Gastroesophageal sphincter (tissue), 3 donors: Measurements from ENCODE around the gene GSK3B.

Experiments
- EP300 ChIP-seq: sonication (generic); formaldehyde crosslinking; IDR thresholded peaks from one replicate; pipeline ENCODE4 v1.6.1; 2017; ENCODE audit warnings: antibody characterized with exemption, mild to moderate bottlenecking
- POLR2A ChIP-seq, 2 donors: fragments of 450-650 bp; IDR thresholded peaks; one replicate each; pipeline ENCODE4 v1.6.1; 2017; ENCODE audit warnings: antibody characterized with exemption in 2 of 2, mild to moderate bottlenecking in 2 of 2, moderate library complexity in 1 of 2
- POLR2AphosphoS5 ChIP-seq: sonication (generic); formaldehyde crosslinking; IDR thresholded peaks from one replicate; pipeline ENCODE4 v1.6.1; 2017; ENCODE audit warnings: antibody characterized with exemption
- TF ChIP-seq, protein P1 (sequence below), 4 experiments: fragments of 200-600 bp in 2 of 4; fragments of 450-650 bp in 2 of 4; sonication (generic) in 1 of 4; IDR thresholded peaks; one replicate each; pipeline ENCODE4 v1.5.1; 2017 to 2019; ENCODE audit warnings: antibody characterized with exemption in 4 of 4, mild to moderate bottlenecking in 2 of 4, moderate library complexity in 2 of 4

DNA sequence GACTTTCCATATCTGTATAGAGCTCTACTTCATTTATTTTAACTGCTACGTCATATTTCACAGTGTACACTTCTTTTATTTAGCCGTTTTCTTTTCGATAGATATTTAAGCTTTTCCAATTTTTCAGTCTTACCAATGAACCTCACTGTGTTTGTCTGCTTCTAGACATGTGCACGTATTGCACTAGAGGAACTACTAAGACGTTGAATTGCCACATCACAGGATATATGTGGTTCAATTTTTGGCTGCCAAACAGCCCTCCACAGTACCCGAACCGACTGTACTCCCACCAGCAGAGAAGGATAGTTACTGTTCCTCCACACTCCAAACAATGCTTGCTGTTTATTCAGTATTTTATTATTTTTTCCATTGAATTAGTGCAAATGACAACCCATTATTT is 310.4 kb downstream of the GSK3B start:
- TF ChIP-seq POLR2A (IDR thresholded peaks at IDR 0.05), result no peak
- TF ChIP-seq, protein P1, sequence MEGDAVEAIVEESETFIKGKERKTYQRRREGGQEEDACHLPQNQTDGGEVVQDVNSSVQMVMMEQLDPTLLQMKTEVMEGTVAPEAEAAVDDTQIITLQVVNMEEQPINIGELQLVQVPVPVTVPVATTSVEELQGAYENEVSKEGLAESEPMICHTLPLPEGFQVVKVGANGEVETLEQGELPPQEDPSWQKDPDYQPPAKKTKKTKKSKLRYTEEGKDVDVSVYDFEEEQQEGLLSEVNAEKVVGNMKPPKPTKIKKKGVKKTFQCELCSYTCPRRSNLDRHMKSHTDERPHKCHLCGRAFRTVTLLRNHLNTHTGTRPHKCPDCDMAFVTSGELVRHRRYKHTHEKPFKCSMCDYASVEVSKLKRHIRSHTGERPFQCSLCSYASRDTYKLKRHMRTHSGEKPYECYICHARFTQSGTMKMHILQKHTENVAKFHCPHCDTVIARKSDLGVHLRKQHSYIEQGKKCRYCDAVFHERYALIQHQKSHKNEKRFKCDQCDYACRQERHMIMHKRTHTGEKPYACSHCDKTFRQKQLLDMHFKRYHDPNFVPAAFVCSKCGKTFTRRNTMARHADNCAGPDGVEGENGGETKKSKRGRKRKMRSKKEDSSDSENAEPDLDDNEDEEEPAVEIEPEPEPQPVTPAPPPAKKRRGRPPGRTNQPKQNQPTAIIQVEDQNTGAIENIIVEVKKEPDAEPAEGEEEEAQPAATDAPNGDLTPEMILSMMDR (IDR thresholded peaks at IDR 0.05), result no peak
- no peak for TF ChIP-seq EP300
- no peak for TF ChIP-seq POLR2AphosphoS5
